Hippocampal formation (tissue), 2 donors: ENCODE measurements around the gene SRP19.
"Not testable (repeated sequence)": the region's sequence is repeated elsewhere in the genome, so short reads cannot be mapped to it uniquely, and the experiment has no call there.

ENCODE experiments used
- DNase-seq, 2 donors: peaks; one replicate each; lab custom pipeline; 2025; lab: John Stamatoyannopoulos, UW

SRP19 gene

GRCh38 chr5:112870966-112871365 lies 9.9 kb downstream of the SRP19 start:
- no peak for DNase-seq

- DNase-seq: no peak
Measured at GRCh38 chr5:112876362-112876761, 15.3 kb downstream of the SRP19 start.

GRCh38 chr5:112878101-112878500 lies 17.0 kb downstream of the SRP19 start:
- no peak for DNase-seq

- no peak for DNase-seq
Measured at GRCh38 chr5:112878760-112879159, 17.7 kb downstream of the SRP19 start.

GRCh38 chr5:112880219-112880964 lies 19.3 kb downstream of the SRP19 start:
- DNase-seq: no peak

GRCh38 chr5:112883192-112883591 lies 22.1 kb downstream of the SRP19 start:
- no peak for DNase-seq

GRCh38 chr5:112885001-112885400 lies 23.9 kb downstream of the SRP19 start:
- peak; percentile 21 to 47 for DNase-seq

GRCh38 chr5:112886975-112887374 lies 25.9 kb downstream of the SRP19 start:
- no peak for DNase-seq

- not testable (repeated sequence) for DNase-seq
Measured at GRCh38 chr5:112892066-112892465, 31.0 kb downstream of the SRP19 start.

- no peak for DNase-seq
Measured at GRCh38 chr5:112892776-112893175, 31.7 kb downstream of the SRP19 start.

- DNase-seq: no peak
Measured at GRCh38 chr5:112895682-112896081, 34.6 kb downstream of the SRP19 start.

- no peak for DNase-seq
Measured at GRCh38 chr5:112902561-112902960, 41.5 kb downstream of the SRP19 start.

GRCh38 chr5:112904996-112905395 lies 43.9 kb downstream of the SRP19 start:
- DNase-seq: not testable (repeated sequence)

- no peak for DNase-seq
Measured at GRCh38 chr5:112906637-112907036, 45.5 kb downstream of the SRP19 start.

GRCh38 chr5:112907166-112907631 lies 46.1 kb downstream of the SRP19 start:
- DNase-seq: peak in 1 of 2 donors; percentile 73

- no peak for DNase-seq
Measured at GRCh38 chr5:112908854-112909253, 47.8 kb downstream of the SRP19 start.

- DNase-seq: no peak
Measured at GRCh38 chr5:112910529-112910928, 49.4 kb downstream of the SRP19 start.

GRCh38 chr5:112914584-112914983 lies 53.5 kb downstream of the SRP19 start:
- no peak for DNase-seq

GRCh38 chr5:112915831-112916230 lies 54.7 kb downstream of the SRP19 start:
- no peak for DNase-seq

GRCh38 chr5:112917453-112917995 lies 56.4 kb downstream of the SRP19 start:
- DNase-seq: no peak

- DNase-seq: no peak
Measured at GRCh38 chr5:112918136-112918535, 57.0 kb downstream of the SRP19 start.

GRCh38 chr5:112918679-112919078 lies 57.6 kb downstream of the SRP19 start:
- DNase-seq: no peak
